Neural cell (in vitro differentiated cells): ENCODE data around the gene AZIN2. TPM values are rescaled to one million over a fixed set of nuclear protein-coding genes. Genes with fewer than 3 reads are reported as not detected.

Experiments used
- H2AFZ ChIP-seq: fragments of 200-600, 300-800 bp; sonication (generic), shearing (Covaris generic); 2 replicates; pipeline ENCODE4 v1.6.0; 2014; ENCODE audit warnings: low read depth, mild to moderate bottlenecking, antibody characterized with exemption, low read length, moderate library complexity
- H3F3A ChIP-seq: fragments of 200-600 bp; shearing (Covaris generic); 2 replicates; pipeline ENCODE4 v1.6.1; 2016; ENCODE audit warnings: mild to moderate bottlenecking, moderate library complexity, mixed read lengths, antibody characterized with exemption, low read length; ENCODE audit not compliant: insufficient read depth, poor library complexity, severe bottlenecking
- H3K27ac ChIP-seq: fragments of 200-600, 300-800 bp; sonication (generic), shearing (Covaris generic); 2 replicates; pipeline ENCODE4 v1.5.1; 2014; ENCODE audit warnings: mild to moderate bottlenecking, low read length, moderate library complexity
- H3K27me3 ChIP-seq: fragments of 300-800, 200-600 bp; sonication (generic), shearing (Covaris generic); 2 replicates; pipeline ENCODE4 v1.6.0; 2014; ENCODE audit warnings: mild to moderate bottlenecking, low read depth, low read length, moderate library complexity; ENCODE audit not compliant: insufficient read depth
- H3K36me3 ChIP-seq: fragments of 300-800, 200-600 bp; sonication (generic), shearing (Covaris generic); 2 replicates; pipeline ENCODE4 v1.5.1; 2014; ENCODE audit warnings: mild to moderate bottlenecking, antibody characterized with exemption, low read length, moderate library complexity; ENCODE audit not compliant: insufficient read depth
- H3K4me2 ChIP-seq: fragments of 300-800, 200-600 bp; sonication (generic), shearing (Covaris generic); 2 replicates; pipeline ENCODE4 v1.6.0; 2014; ENCODE audit warnings: mild to moderate bottlenecking, low read length
- H3K4me3 ChIP-seq: fragments of 300-800, 200-600 bp; sonication (generic), shearing (Covaris generic); 2 replicates; pipeline ENCODE4 v1.5.1; 2014; ENCODE audit warnings: mild to moderate bottlenecking, low read length, moderate library complexity
- H3K79me2 ChIP-seq: fragments of 200-600 bp; shearing (Covaris generic); replicated peaks from 2 replicates; pipeline ENCODE4 v1.6.0; 2014; ENCODE audit warnings: mild to moderate bottlenecking, low read length, moderate library complexity; ENCODE audit not compliant: insufficient read depth
- H3K9ac ChIP-seq: fragments of 300-800, 200-600 bp; sonication (generic), shearing (Covaris generic); 2 replicates; pipeline ENCODE4 v1.6.1; 2016; ENCODE audit warnings: mild to moderate bottlenecking, low read length, mixed read lengths
- H3K9me2 ChIP-seq: fragments of 200-600 bp; shearing (Covaris generic); 2 replicates; pipeline ENCODE4 v1.6.1; 2016; ENCODE audit warnings: mild to moderate bottlenecking, low read length, mixed read lengths; ENCODE audit not compliant: insufficient read depth
- H3K9me3 ChIP-seq: fragments of 200-600, 300-800 bp; sonication (generic), shearing (Covaris generic); 2 replicates; pipeline ENCODE4 v1.6.1; 2016; ENCODE audit warnings: mild to moderate bottlenecking, mixed run types, low read length, moderate library complexity, mixed read lengths
- H4K20me1 ChIP-seq: fragments of 200-600 bp; shearing (Covaris generic); 2 replicates; pipeline ENCODE4 v1.6.1; 2016; ENCODE audit warnings: mild to moderate bottlenecking, mixed run types; ENCODE audit not compliant: insufficient read depth
- EP300 ChIP-seq: fragments of 450-650 bp; conservative IDR thresholded peaks from 2 replicates; pipeline ENCODE4 v1.6.1; 2014; ENCODE audit warnings: antibody characterized with exemption, mild to moderate bottlenecking, moderate library complexity; ENCODE audit not compliant: poor library complexity, severe bottlenecking
- EZH2 ChIP-seq: fragments of 200-600, 300-800 bp; shearing (Covaris generic), sonication (generic); IDR thresholded peaks from 2 replicates; pipeline ENCODE4 v1.6.1; 2014; ENCODE audit warnings: antibody characterized with exemption, low read length, borderline replicate concordance, mild to moderate bottlenecking; ENCODE audit not compliant: insufficient read depth, poor library complexity, severe bottlenecking
- MXI1 ChIP-seq: fragments of 450-650 bp; conservative IDR thresholded peaks from 2 replicates; pipeline ENCODE4 v1.6.1; 2014; ENCODE audit warnings: antibody characterized with exemption, mild to moderate bottlenecking; ENCODE audit not compliant: poor library complexity, severe bottlenecking
- POLR2AphosphoS5 ChIP-seq: IDR thresholded peaks from 2 replicates; pipeline ENCODE4 v1.6.1; 2012
- RAD21 ChIP-seq: fragments of 450-650 bp; conservative IDR thresholded peaks from 2 replicates; pipeline ENCODE4 v1.6.1; 2014; ENCODE audit warnings: antibody characterized with exemption, mild to moderate bottlenecking, moderate library complexity
- REST ChIP-seq: IDR thresholded peaks from 2 replicates; pipeline ENCODE4 v1.6.1; 2012; ENCODE audit warnings: borderline replicate concordance
- SMC3 ChIP-seq: fragments of 450-650 bp; conservative IDR thresholded peaks from 2 replicates; pipeline ENCODE4 v1.6.1; 2014; ENCODE audit warnings: antibody characterized with exemption, mild to moderate bottlenecking, moderate library complexity; ENCODE audit not compliant: poor library complexity
- TAF1 ChIP-seq: IDR thresholded peaks from 2 replicates; pipeline ENCODE4 v1.6.1; 2012; ENCODE audit warnings: low read depth
- polyA plus RNA-seq: library from polyadenylated mRNA; depleted of rRNA; stranded (reverse); fragments of >200 nt; gene quantifications from 2 replicates; pipeline ENCODE4 v1.2.3, GENCODE V29; 2014
- TF ChIP-seq, protein P1 (sequence below): fragments of 450-650 bp; IDR thresholded peaks from 2 replicates; pipeline ENCODE4 v1.5.1; 2014; ENCODE audit warnings: antibody characterized with exemption, mild to moderate bottlenecking, moderate library complexity; ENCODE audit not compliant: poor library complexity, severe bottlenecking

Gene AZIN2
- polyA plus RNA-seq, 1 donor from 2014 or later = 22.7 TPM

- no peak overlapping the region for H3K27ac ChIP-seq
- H3K9ac ChIP-seq = no peak overlapping the region
- no peak overlapping the region for H2AFZ ChIP-seq
- H3K79me2 ChIP-seq = no peaks in the 10 kb centered on the region
- no peaks in the 10 kb centered on the region for H4K20me1 ChIP-seq
- H3K4me3 ChIP-seq = no peak overlapping the region
- peaks cover 3% of the 10 kb centered on the region for H3K9me3 ChIP-seq
- no peaks in the 10 kb centered on the region for H3K9me2 ChIP-seq
- no peaks in the 10 kb centered on the region for H3F3A ChIP-seq
- H3K36me3 ChIP-seq = no peaks in the 10 kb centered on the region
- no peaks in the 10 kb centered on the region for H3K27me3 ChIP-seq
- TF ChIP-seq MXI1 = no peak
- TF ChIP-seq TAF1 = no peak
- no peak for TF ChIP-seq RAD21
- TF ChIP-seq EP300 = no peak
- TF ChIP-seq EZH2 = no peak
- TF ChIP-seq POLR2AphosphoS5 = no peak
- TF ChIP-seq REST = no peak
- TF ChIP-seq, protein P1, sequence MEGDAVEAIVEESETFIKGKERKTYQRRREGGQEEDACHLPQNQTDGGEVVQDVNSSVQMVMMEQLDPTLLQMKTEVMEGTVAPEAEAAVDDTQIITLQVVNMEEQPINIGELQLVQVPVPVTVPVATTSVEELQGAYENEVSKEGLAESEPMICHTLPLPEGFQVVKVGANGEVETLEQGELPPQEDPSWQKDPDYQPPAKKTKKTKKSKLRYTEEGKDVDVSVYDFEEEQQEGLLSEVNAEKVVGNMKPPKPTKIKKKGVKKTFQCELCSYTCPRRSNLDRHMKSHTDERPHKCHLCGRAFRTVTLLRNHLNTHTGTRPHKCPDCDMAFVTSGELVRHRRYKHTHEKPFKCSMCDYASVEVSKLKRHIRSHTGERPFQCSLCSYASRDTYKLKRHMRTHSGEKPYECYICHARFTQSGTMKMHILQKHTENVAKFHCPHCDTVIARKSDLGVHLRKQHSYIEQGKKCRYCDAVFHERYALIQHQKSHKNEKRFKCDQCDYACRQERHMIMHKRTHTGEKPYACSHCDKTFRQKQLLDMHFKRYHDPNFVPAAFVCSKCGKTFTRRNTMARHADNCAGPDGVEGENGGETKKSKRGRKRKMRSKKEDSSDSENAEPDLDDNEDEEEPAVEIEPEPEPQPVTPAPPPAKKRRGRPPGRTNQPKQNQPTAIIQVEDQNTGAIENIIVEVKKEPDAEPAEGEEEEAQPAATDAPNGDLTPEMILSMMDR = no peak
- no peak for TF ChIP-seq SMC3
- H3K4me2 ChIP-seq = no peak overlapping the region
Measured at GRCh38 chr1:33047839-33048305, 33.1 kb upstream of the AZIN2 start.

DNA sequence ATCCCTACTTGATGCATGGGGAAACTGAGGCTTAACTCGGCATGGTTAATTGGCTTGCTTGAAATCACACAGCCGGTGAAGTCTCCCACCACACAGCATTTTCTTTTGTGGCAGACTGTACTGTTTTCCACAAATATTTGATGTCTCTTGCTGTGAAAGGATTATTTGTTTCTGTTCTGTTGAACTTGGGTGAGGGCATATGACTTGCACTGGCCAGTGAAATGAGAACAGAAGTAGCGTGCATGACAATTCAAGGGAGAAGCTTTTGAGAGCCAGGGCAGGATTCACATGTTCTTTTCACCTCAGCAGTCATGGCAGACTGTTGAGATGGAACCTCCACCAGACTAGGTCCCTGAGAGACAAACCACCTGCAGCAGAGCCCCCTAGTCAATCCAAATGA is 32.5 kb upstream of the AZIN2 start:
- Histone ChIP-seq H3K9me3 (peaks cover 3% of the 10 kb centered on the region), H3K9ac (no peak overlapping the region), H3K27ac (no peak overlapping the region), H3K36me3 (no peaks in the 10 kb centered on the region), H3K4me3 (no peak overlapping the region), H3K9me2 (no peaks in the 10 kb centered on the region), H3K27me3 (no peaks in the 10 kb centered on the region), H4K20me1 (no peaks in the 10 kb centered on the region), H3F3A (no peaks in the 10 kb centered on the region), H3K4me2 (no peak overlapping the region), H3K79me2 (no peaks in the 10 kb centered on the region), H2AFZ (no peak overlapping the region)
- TF ChIP-seq EZH2 = no peak
- no peak for TF ChIP-seq SMC3
- TF ChIP-seq POLR2AphosphoS5 = no peak
- no peak for TF ChIP-seq RAD21
- TF ChIP-seq, protein P1 = no peak
- TF ChIP-seq EP300 = no peak
- TF ChIP-seq REST = no peak
